ENCODE data around the gene DGKB. TPM values are rescaled to one million over a fixed set of nuclear protein-coding genes. Genes with fewer than 3 reads are reported as not detected.

Gene DGKB
- total RNA-seq, 6 experiments from 2014 or later: 0.23 to 0.76 (median 0.61) TPM

GRCh38 chr7:14380881-14381280 is 521.7 kb downstream of the DGKB start:
- no peak overlapping the region; the same call in 1 of the 2 replicates for H3K4me3 Mint-ChIP-seq
- peaks cover 50% of the 10 kb centered on the region for H3K4me1 Mint-ChIP-seq (ENCODE audit: low read depth)
- H3K27ac Mint-ChIP-seq: no peak overlapping the region
- no peaks in the 10 kb centered on the region for H3K9me3 Mint-ChIP-seq
- DNase-seq: no peak
- no peaks in the 10 kb centered on the region for H3K27me3 Mint-ChIP-seq (ENCODE audit: insufficient read depth)
- no peak; the same call in 1 of the 2 replicates for TF ChIP-seq CTCF (IDR thresholded peaks at IDR 0.05)
- no peaks in the 10 kb centered on the region for H3K36me3 Mint-ChIP-seq (ENCODE audit: low read depth)

- Mint-ChIP-seq H3K36me3 (ENCODE audit: low read depth) (no peaks in the 10 kb centered on the region), H3K27me3 (ENCODE audit: insufficient read depth) (no peaks in the 10 kb centered on the region), H3K4me1 (ENCODE audit: low read depth) (peaks cover 39% of the 10 kb centered on the region), H3K4me3 (peak overlapping the region; percentile 41; the same call in 1 of the 2 replicates), H3K9me3 (no peaks in the 10 kb centered on the region), H3K27ac (peak overlapping the region; percentile 61)
- TF ChIP-seq CTCF (IDR thresholded peaks at IDR 0.05): no peak
- peak; percentile 38 for DNase-seq
Measured at GRCh38 chr7:14377646-14378266, 524.8 kb downstream of the DGKB start.

- DNase-seq: no peak
- peaks cover 31% of the 10 kb centered on the region for H3K4me1 Mint-ChIP-seq (ENCODE audit: low read depth)
- no peak overlapping the region for H3K27ac Mint-ChIP-seq
- H3K4me3 Mint-ChIP-seq: no peak overlapping the region
- H3K36me3 Mint-ChIP-seq (ENCODE audit: low read depth): no peaks in the 10 kb centered on the region
- TF ChIP-seq CTCF (IDR thresholded peaks at IDR 0.05): no peak
- H3K9me3 Mint-ChIP-seq: no peaks in the 10 kb centered on the region
- H3K27me3 Mint-ChIP-seq (ENCODE audit: insufficient read depth): no peaks in the 10 kb centered on the region
Measured at GRCh38 chr7:14376711-14377110, 525.8 kb downstream of the DGKB start.

- DNase-seq: no peak
- TF ChIP-seq CTCF (IDR thresholded peaks at IDR 0.05): no peak
- Mint-ChIP-seq H3K27ac (no peak overlapping the region), H3K27me3 (ENCODE audit: insufficient read depth) (no peaks in the 10 kb centered on the region), H3K4me1 (ENCODE audit: low read depth) (peaks cover 23% of the 10 kb centered on the region), H3K36me3 (ENCODE audit: low read depth) (no peaks in the 10 kb centered on the region), H3K9me3 (no peaks in the 10 kb centered on the region), H3K4me3 (no peak overlapping the region)
Measured at GRCh38 chr7:14375998-14376397, 526.6 kb downstream of the DGKB start.

- H3K4me1 Mint-ChIP-seq (ENCODE audit: low read depth): peaks cover 19% of the 10 kb centered on the region
- no peaks in the 10 kb centered on the region for H3K36me3 Mint-ChIP-seq (ENCODE audit: low read depth)
- DNase-seq: no peak
- H3K4me3 Mint-ChIP-seq: no peak overlapping the region
- TF ChIP-seq CTCF (IDR thresholded peaks at IDR 0.05): no peak
- H3K9me3 Mint-ChIP-seq: no peaks in the 10 kb centered on the region
- H3K27ac Mint-ChIP-seq: no peak overlapping the region
- no peaks in the 10 kb centered on the region for H3K27me3 Mint-ChIP-seq (ENCODE audit: insufficient read depth)
Measured at GRCh38 chr7:14374336-14374735, 528.2 kb downstream of the DGKB start.
